ENCODE measurements around the gene PBX3. TPM values are rescaled to one million over a fixed set of nuclear protein-coding genes. Genes with fewer than 3 reads are reported as not detected.
A peak's percentile ranks its signal among the peaks of the same experiment; 100 is the strongest.

Gene PBX3
- total RNA-seq, 1 donor from 2014 or later = 6.3 TPM

DNA sequence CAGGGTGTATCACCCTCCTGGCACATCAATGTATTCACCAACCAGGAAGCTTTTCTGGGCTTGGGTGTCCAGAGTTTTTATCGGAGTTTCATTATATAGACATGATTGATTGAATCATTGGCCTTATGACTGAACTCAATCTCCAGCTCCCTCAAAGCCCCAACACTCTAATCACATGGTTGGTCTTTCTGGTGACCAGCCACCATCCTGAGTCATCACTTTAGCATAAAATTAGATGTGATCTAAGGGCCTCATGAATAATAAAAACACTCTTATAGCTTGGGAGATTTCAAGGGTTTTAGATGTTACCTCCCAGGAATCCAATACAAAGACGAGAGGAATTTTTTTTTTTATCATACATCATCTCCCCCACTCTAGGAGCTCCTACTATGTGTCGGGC is 7.7 kb upstream of the PBX3 start:
- TF ChIP-seq, protein P1, sequence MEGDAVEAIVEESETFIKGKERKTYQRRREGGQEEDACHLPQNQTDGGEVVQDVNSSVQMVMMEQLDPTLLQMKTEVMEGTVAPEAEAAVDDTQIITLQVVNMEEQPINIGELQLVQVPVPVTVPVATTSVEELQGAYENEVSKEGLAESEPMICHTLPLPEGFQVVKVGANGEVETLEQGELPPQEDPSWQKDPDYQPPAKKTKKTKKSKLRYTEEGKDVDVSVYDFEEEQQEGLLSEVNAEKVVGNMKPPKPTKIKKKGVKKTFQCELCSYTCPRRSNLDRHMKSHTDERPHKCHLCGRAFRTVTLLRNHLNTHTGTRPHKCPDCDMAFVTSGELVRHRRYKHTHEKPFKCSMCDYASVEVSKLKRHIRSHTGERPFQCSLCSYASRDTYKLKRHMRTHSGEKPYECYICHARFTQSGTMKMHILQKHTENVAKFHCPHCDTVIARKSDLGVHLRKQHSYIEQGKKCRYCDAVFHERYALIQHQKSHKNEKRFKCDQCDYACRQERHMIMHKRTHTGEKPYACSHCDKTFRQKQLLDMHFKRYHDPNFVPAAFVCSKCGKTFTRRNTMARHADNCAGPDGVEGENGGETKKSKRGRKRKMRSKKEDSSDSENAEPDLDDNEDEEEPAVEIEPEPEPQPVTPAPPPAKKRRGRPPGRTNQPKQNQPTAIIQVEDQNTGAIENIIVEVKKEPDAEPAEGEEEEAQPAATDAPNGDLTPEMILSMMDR (IDR thresholded peaks at IDR 0.05; ENCODE audit: insufficient read depth, low read length, severe bottlenecking) = no peak
- DNase-seq (ENCODE audit: low read depth) (no peak), FAIRE-seq (no peak)
- no peaks in the 10 kb centered on the region for H3K36me3 ChIP-seq (ENCODE audit: control insufficient read depth, insufficient read depth, low read length)
- no peaks in the 10 kb centered on the region for H3K27me3 ChIP-seq (ENCODE audit: control insufficient read depth, insufficient read depth, low read length)
- no peak overlapping the region for H3K4me3 ChIP-seq (ENCODE audit: low read depth, low read length)

DNA sequence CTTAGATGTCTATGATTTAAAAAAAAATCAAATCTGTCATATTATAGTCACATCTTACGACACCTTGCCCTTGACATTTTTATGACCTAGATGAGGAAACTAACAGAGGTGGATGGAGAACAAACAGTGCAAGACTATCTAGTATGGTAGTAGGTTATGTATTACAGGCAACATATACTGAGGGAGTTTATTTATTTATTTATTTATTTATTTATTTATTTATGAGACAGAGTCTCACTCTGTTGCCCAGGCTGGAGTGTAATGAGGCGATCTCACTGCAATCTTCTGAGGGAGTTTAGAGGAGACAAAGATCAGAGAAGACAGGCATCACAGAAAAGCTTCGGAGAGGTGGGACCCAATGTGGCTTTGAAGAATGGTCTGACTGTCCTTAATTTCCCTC is 4.5 kb upstream of the PBX3 start:
- TF ChIP-seq, protein P1 (IDR thresholded peaks at IDR 0.05; ENCODE audit: insufficient read depth, low read length, severe bottlenecking) = no peak
- Histone ChIP-seq H3K27me3 (ENCODE audit: control insufficient read depth, insufficient read depth, low read length) (no peaks in the 10 kb centered on the region), H3K36me3 (ENCODE audit: control insufficient read depth, insufficient read depth, low read length) (no peaks in the 10 kb centered on the region), H3K4me3 (ENCODE audit: low read depth, low read length) (no peak overlapping the region)
- DNase-seq (ENCODE audit: low read depth) (no peak), FAIRE-seq (no peak)

GRCh38 chr9:125743682-125744428 is 3.3 kb upstream of the PBX3 start:
- no peaks in the 10 kb centered on the region for H3K36me3 ChIP-seq (ENCODE audit: control insufficient read depth, insufficient read depth, low read length)
- no peak for FAIRE-seq

DNA sequence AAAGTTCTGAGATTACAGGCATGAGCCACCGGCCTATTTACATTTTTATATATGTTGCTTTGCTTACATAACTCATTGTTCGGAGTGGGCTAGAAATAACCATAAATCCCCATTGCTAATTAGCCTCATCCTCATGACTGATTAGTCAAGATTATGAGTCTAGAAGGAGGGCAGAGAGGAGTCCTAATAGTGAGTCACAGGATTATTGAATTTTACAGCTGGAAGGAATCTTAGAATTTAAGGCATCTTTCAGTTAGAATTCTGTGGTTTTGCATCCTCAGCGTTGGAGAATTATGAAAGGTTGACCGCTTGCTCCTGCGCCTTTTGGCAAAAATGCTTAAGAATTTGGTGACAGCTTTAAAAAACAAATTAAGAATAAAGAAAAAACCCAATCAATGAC is 2.6 kb upstream of the PBX3 start:
- no peaks in the 10 kb centered on the region for H3K27me3 ChIP-seq (ENCODE audit: control insufficient read depth, insufficient read depth, low read length)
- FAIRE-seq = no peak
- TF ChIP-seq, protein P1 (IDR thresholded peaks at IDR 0.05; ENCODE audit: insufficient read depth, low read length, severe bottlenecking) = no peak
- no peak for DNase-seq (ENCODE audit: low read depth)
- no peak overlapping the region for H3K4me3 ChIP-seq (ENCODE audit: low read depth, low read length)
- H3K36me3 ChIP-seq (ENCODE audit: control insufficient read depth, insufficient read depth, low read length) = no peaks in the 10 kb centered on the region

More at GRCh38 chr9:125743682-125744428, 3.3 kb upstream of the PBX3 start:
- Histone ChIP-seq H3K27me3 (ENCODE audit: control insufficient read depth, insufficient read depth, low read length) (no peaks in the 10 kb centered on the region), H3K4me3 (ENCODE audit: low read depth, low read length) (no peak overlapping the region)
- TF ChIP-seq, protein P1 (IDR thresholded peaks at IDR 0.05; ENCODE audit: insufficient read depth, low read length, severe bottlenecking) = no peak
- no peak for DNase-seq (ENCODE audit: low read depth)

DNA sequence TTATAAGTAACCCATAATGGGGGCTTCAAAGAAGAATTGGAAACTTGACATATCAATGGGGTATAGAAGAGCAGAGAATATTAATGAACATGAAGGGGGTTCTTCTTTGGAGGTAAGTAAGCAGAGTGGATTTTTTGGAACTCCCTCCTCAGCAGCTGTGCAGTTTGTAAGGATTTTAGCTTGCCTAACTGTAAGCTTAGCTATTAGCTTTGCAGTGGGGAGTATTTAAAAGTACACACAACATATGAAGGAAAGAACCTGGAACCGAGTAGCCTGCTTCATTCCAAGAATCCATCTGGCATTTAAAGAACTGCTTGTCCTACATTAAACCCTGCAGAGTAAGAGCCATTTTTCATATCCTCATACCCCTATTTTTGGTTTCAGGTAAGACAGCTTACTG is 2.2 kb upstream of the PBX3 start:
- FAIRE-seq (no peak), DNase-seq (ENCODE audit: low read depth) (no peak)
- Histone ChIP-seq H3K27me3 (ENCODE audit: control insufficient read depth, insufficient read depth, low read length) (no peaks in the 10 kb centered on the region), H3K36me3 (ENCODE audit: control insufficient read depth, insufficient read depth, low read length) (no peaks in the 10 kb centered on the region), H3K4me3 (ENCODE audit: low read depth, low read length) (no peak overlapping the region)
- TF ChIP-seq, protein P1 (IDR thresholded peaks at IDR 0.05; ENCODE audit: insufficient read depth, low read length, severe bottlenecking) = no peak

DNA sequence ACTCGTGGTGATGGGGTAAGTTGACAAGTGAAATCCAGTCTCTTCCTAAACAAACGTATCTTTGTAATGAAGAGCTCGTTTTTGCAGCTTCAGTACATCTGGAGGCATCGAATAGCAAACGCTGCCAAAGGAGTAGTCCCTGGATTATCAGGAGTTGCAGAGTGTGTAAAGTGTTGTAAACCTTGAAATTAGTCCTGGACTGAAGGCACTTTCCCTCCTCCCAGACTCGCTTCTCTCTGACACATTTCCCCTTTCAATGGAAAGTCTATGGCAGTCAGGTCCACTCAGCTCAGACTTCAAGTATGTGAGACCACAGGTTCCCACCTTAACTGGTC is 1.5 kb upstream of the PBX3 start:
- Histone ChIP-seq H3K4me3 (ENCODE audit: low read depth, low read length) (peak overlapping the region; percentile 95), H3K27me3 (ENCODE audit: control insufficient read depth, insufficient read depth, low read length) (no peaks in the 10 kb centered on the region), H3K36me3 (ENCODE audit: control insufficient read depth, insufficient read depth, low read length) (no peaks in the 10 kb centered on the region)
- TF ChIP-seq, protein P1 (IDR thresholded peaks at IDR 0.05; ENCODE audit: insufficient read depth, low read length, severe bottlenecking) = no peak
- DNase-seq (ENCODE audit: low read depth) (no peak), FAIRE-seq (no peak)

Measured in bronchial epithelial cell (primary cell).